OCI-LY1 (cell line): ENCODE data around the gene BTBD9.

ENCODE experiments used
- CTCF ChIP-seq: fragments of 200-600 bp; sonication (generic), shearing (Covaris generic); IDR thresholded peaks from 2 replicates; pipeline ENCODE4 v1.5.1; 2017; ENCODE audit warnings: mild to moderate bottlenecking, antibody characterized with exemption, low read length, moderate library complexity, mixed read lengths
- EZH2 ChIP-seq: fragments of 200-600 bp; sonication (generic), shearing (Covaris generic); IDR thresholded peaks from 2 replicates; pipeline ENCODE4 v1.8.0; 2017; ENCODE audit warnings: borderline replicate concordance, mixed run types, mild to moderate bottlenecking, antibody characterized with exemption, low read length, moderate library complexity, mixed read lengths

GRCh38 chr6:38268342-38268741, 371.4 kb downstream of the BTBD9 start:
- no peak for TF ChIP-seq CTCF
- no peak for TF ChIP-seq EZH2
